ENCODE results near the gene FAM120B. TPM values are rescaled to one million over a fixed set of nuclear protein-coding genes. Genes with fewer than 3 reads are reported as not detected.

Gene FAM120B
- total RNA-seq, 1 donor from 2014 or later, result 48.3 TPM

DNA sequence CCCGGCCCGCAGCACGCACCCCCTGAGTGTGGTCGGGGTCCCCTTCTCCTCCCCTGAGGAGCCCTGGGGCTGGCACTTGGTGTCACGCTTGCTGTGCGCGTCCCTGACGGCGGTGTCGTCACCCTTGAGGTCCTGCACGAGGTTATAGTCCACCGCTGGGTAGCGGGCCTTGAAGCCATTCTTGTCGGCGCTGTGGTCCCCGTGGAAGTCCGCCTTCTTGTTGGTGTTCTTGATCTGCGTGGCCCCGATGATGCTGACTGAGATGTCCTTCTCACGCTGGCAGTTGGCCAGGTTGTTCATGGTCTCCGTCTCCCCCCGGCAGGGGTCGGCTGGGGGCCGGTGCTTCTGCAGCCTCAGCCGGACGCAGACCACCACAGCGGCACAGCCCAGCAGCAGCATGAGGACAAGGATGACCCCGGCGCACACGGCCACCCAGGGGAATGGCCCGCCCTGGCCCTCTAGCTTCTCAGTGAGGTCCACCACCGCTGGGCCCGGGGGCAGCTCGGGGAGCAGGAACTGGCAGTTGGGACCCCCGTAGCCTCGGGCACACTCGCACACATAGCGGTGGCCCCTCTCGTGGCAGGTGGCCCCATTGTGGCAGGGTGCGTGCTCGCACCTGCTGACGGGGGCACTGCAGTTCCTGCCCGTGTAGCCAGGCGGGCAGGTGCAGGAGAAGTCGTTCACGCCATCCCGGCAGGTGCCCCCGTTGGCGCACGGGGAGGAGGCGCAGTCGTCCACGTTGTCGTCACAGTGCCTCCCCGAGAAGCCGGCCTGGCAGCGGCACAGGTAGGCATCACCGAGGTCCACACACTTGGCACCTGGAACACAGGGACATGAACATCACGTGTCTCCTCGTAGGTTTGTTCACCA is 23.1 kb upstream of the FAM120B start:
- Mint-ChIP-seq H3K4me3 (ENCODE audit: unreplicated experiment) (peak overlapping the region; percentile 56), H3K9me3 (ENCODE audit: unreplicated experiment) (no peaks in the 10 kb centered on the region), H3K27me3 (ENCODE audit: unreplicated experiment) (peaks cover 11% of the 10 kb centered on the region), H3K27ac (ENCODE audit: unreplicated experiment) (no peak overlapping the region), H3K4me1 (ENCODE audit: unreplicated experiment) (peaks cover 42% of the 10 kb centered on the region), H3K36me3 (ENCODE audit: low read depth, unreplicated experiment) (peaks cover 52% of the 10 kb centered on the region)
- TF ChIP-seq, protein P1, sequence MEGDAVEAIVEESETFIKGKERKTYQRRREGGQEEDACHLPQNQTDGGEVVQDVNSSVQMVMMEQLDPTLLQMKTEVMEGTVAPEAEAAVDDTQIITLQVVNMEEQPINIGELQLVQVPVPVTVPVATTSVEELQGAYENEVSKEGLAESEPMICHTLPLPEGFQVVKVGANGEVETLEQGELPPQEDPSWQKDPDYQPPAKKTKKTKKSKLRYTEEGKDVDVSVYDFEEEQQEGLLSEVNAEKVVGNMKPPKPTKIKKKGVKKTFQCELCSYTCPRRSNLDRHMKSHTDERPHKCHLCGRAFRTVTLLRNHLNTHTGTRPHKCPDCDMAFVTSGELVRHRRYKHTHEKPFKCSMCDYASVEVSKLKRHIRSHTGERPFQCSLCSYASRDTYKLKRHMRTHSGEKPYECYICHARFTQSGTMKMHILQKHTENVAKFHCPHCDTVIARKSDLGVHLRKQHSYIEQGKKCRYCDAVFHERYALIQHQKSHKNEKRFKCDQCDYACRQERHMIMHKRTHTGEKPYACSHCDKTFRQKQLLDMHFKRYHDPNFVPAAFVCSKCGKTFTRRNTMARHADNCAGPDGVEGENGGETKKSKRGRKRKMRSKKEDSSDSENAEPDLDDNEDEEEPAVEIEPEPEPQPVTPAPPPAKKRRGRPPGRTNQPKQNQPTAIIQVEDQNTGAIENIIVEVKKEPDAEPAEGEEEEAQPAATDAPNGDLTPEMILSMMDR (IDR thresholded peaks at IDR 0.05; ENCODE audit: unreplicated experiment), result no peak
- no peak for DNase-seq (ENCODE audit: low spot score)

DNA sequence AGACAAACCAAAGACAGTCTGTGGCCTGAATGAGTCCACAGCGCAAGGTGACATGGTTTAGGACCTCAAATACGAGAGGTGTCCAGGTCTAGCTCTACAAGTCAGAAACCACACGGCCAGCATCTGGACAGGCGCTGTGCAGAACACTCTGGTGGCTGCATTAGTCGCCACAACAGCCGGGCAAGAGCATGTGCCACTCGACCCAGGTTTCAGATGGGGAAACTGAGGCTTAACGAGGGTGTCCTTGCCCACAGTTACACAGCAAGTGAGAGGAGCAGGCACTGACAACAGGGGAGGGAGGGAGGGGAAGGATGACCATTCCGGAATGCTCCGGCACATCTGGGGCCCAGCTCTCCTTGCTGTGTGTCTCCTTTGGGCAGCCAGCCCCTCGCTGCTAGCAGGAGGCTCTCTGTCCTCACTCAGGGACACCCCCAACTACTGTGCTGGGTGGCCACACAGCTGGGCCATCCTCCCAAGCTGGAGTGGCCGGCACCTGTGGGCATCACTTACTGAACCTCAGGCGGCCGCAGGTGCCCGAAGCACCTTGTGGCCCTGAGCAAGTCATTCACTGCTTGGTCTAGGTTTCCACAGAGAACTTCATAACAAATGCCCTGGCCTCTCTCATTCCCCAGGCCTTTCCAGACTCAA is 22.3 kb upstream of the FAM120B start:
- TF ChIP-seq, protein P1 (IDR thresholded peaks at IDR 0.05; ENCODE audit: unreplicated experiment), result no peak
- DNase-seq (ENCODE audit: low spot score), result no peak
- Mint-ChIP-seq H3K36me3 (ENCODE audit: low read depth, unreplicated experiment) (peaks cover 58% of the 10 kb centered on the region), H3K9me3 (ENCODE audit: unreplicated experiment) (no peaks in the 10 kb centered on the region), H3K27me3 (ENCODE audit: unreplicated experiment) (peaks cover 17% of the 10 kb centered on the region), H3K27ac (ENCODE audit: unreplicated experiment) (no peak overlapping the region), H3K4me3 (ENCODE audit: unreplicated experiment) (peak overlapping the region; percentile 56), H3K4me1 (ENCODE audit: unreplicated experiment) (peaks cover 40% of the 10 kb centered on the region)

DNA sequence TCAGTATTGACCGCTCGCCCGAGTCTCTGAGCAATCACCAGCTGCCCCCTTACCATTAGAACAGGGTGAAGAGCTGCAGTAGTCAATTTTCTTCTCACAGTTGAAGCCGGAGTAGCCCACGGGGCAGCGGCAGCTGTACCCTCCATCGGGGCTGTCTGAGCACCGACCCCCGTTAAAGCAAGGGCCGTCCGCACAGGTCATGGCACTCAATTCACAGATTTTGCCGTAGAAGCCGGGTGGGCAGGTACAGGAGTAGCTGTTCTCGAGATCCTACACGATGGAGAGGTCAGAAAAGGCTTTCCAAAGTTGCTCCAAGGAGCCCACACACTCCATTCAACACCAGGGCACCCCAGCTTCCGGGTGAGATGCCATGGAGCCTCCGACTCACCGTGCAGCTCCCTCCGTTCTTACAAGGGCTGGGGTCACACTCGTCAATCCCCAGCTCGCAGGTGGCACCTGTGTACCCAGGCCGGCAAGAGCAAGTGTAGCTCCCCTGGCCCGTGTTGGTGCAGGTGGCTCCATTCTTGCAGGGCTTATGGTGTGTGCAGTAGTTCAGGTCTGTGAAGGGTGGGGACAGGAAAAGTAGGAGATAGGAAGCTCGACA is 21.6 kb upstream of the FAM120B start:
- Mint-ChIP-seq H3K27ac (ENCODE audit: unreplicated experiment) (no peak overlapping the region), H3K4me3 (ENCODE audit: unreplicated experiment) (peak overlapping the region; percentile 80), H3K27me3 (ENCODE audit: unreplicated experiment) (peaks cover 17% of the 10 kb centered on the region), H3K4me1 (ENCODE audit: unreplicated experiment) (peaks cover 35% of the 10 kb centered on the region), H3K9me3 (ENCODE audit: unreplicated experiment) (no peaks in the 10 kb centered on the region), H3K36me3 (ENCODE audit: low read depth, unreplicated experiment) (peaks cover 58% of the 10 kb centered on the region)
- TF ChIP-seq, protein P1 (IDR thresholded peaks at IDR 0.05; ENCODE audit: unreplicated experiment), result no peak
- no peak for DNase-seq (ENCODE audit: low spot score)

DNA sequence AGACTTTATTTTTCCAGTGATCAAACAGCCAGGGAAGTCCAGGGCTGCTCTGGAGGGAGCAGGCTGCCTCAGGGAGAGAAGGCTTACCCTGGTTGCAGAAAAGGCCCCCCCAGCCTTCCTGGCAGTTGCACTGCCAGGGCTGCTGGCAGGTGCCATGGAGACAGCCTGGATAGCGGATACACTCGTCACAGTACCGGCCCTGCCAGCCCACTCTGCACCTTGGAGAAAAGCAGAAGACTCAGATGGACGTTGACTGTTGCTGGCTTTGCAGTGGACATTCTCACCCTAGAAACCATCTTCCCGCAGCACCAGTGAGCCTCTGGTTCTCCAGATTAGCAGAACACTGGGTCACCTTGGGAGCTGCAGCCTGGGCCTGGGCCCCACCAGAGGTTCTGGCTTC is 21.1 kb upstream of the FAM120B start:
- no peaks in the 10 kb centered on the region for H3K9me3 Mint-ChIP-seq (ENCODE audit: unreplicated experiment)
- no peak overlapping the region for H3K27ac Mint-ChIP-seq (ENCODE audit: unreplicated experiment)
- peaks cover 17% of the 10 kb centered on the region for H3K27me3 Mint-ChIP-seq (ENCODE audit: unreplicated experiment)
- peak overlapping the region; percentile 84 for H3K4me3 Mint-ChIP-seq (ENCODE audit: unreplicated experiment)
- no peak for DNase-seq (ENCODE audit: low spot score)
- H3K36me3 Mint-ChIP-seq (ENCODE audit: low read depth, unreplicated experiment), result peaks cover 58% of the 10 kb centered on the region
- H3K4me1 Mint-ChIP-seq (ENCODE audit: unreplicated experiment), result peaks cover 33% of the 10 kb centered on the region
- TF ChIP-seq, protein P1 (IDR thresholded peaks at IDR 0.05; ENCODE audit: unreplicated experiment), result no peak
